ENCODE measurements around the gene CIAPIN1.
"Not testable (repeated sequence)": the region's sequence is repeated elsewhere in the genome, so short reads cannot be mapped to it uniquely, and the experiment has no call there.

Gene CIAPIN1

DNA sequence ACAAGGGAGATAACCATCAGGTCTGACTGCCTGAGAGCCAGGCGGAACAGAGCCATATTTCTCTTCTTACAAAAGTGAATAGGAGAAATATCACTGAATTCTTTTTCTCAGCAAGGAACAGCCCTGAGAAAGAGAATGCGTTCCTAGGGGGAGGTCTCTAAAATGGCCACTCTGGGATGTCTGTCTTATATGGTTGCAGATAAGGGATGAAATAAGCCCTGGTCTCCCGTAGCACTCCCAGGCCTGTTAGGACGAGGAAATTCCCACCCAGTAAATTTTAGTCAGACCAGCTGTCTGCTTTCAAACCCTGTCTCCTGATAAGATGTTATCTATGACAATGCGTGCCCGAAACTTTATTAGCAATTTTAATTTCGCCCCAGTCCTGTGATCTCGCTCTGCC lies 7.2 kb downstream of the CIAPIN1 start:
- DNase-seq, result not testable (repeated sequence)

DNA sequence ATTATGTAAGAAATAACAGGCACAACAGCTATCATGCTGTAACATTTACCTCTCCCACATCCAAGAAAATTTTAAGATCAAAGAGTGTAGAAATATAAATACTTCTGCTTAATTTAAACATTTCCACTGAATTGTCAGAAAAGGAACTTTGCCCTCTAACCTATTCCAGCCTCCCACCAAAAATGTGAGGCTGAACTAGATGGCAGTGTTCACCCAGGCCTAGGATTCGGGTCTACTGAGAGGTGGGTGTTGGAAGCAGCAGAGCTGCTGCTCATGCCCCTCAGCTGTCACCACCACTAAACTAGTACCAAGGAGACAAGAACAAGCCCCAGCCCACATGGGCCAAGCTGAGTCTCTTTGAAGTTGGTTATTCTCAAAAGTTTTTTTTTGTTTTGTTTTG lies 11.3 kb downstream of the CIAPIN1 start:
- DNase-seq, result no peak

GRCh38 chr16:57434003-57434402 lies 13.2 kb downstream of the CIAPIN1 start:
- DNase-seq, result no peak

DNA sequence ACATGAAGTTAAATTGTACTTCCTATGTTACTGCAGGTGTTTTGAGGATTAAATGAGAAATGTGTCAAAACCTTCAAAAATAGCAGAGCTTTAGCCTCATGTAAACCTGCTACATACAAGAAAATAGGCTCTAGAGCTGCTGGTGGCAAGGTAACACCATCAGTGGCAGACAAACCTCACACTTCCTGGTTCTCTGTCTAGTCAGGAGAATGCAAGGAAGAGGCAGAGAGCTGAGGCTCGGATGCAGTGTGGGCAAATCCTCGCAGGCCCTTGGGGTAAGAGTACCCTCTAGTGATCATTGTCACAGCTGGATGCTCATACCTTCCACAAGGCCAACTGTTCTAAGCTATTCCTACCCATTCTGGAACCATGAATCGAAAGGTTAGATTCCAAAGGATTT lies 14.2 kb downstream of the CIAPIN1 start:
- DNase-seq, result no peak

- no peak for DNase-seq
These were observed 14.7 kb downstream of the CIAPIN1 start for GRCh38 chr16:57432505-57432904.

- no peak for DNase-seq
These were observed 16.2 kb downstream of the CIAPIN1 start for GRCh38 chr16:57430955-57431354.

GRCh38 chr16:57427824-57428223 lies 19.4 kb downstream of the CIAPIN1 start:
- no peak for DNase-seq

- DNase-seq, result no peak
These were observed 19.9 kb downstream of the CIAPIN1 start for GRCh38 chr16:57427307-57427706.

DNA sequence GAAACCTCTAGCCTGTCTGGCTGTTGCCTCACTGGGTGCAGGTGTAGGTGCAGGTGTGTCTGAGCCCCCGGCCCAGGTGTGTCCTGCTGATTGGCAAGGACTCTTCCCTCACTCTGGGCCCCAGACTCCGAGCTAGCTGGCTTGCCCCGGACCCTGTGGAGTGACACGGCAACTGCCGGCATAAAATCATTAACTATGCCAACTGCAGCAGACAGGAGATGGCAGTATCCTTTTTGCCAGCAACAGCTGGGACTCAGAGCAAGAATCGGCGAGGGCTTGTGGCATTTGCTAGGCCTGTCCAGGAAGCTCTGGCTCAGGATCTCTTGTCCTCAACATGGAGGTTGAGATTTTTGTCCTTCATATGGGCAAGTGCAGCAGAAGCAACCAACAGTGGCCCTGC lies 20.8 kb downstream of the CIAPIN1 start:
- DNase-seq, result no peak

DNA sequence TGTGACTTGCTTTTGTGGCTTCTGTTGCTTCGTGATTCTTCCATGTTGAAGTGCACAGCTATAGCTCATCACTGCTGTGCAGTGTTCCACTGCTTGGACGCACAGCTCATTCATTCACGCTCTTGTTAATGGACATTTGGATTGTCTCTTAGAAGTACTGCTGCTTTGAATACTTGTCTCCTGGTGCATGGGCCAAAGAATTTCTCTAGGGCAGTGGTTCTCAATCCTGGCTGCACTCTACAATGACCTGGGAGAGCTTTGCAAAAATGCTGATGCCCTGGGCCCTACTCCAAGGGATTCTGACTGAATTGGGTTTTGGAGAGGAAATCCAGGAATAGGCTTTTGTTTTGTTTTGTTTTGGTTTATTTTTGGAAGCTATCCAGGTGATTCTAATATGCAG lies 22.6 kb downstream of the CIAPIN1 start:
- DNase-seq, result no peak

DNA sequence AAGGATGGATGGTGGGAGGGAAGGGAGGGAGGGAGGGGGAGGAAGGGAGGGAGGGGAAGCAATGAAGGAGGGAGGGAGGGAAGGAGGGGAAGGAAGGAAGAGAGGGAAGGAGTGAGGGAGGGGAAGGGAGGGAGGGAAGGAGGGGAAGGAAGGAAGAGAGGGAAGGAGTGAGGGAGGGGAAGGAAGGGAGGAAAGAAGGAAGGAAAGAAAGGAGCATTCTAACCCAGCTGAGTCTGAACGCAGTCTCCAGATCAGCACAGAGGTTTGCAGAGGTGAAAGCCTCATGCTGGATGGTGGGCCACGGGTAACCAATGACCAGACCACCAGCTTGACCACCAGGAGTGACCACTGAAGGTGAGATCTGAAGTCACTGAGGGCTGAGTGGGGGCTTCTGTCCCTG lies 24.0 kb downstream of the CIAPIN1 start:
- DNase-seq, result no peak

GRCh38 chr16:57422026-57422944 lies 24.9 kb downstream of the CIAPIN1 start:
- DNase-seq, result peak; percentile 70

DNA sequence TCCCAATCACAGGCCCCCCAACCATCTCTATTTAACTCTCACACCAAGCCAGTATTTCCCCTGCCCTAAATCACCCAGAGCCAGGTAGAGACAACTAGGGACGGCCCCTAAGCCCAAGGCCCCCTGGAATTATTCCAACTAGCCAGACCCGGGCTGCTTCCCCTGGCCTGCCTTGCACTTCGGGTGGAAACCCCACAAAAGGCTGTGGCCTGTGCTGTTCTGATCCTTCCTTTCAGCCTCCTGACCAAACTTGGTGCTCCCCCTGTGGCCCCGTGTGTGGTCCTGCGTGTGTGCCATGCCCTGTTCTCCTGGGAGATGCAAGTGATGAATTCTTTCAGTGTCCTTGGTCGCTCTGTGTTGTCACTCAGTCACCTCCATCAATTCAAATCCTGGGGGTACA lies 27.7 kb downstream of the CIAPIN1 start:
- DNase-seq, result no peak

DNA sequence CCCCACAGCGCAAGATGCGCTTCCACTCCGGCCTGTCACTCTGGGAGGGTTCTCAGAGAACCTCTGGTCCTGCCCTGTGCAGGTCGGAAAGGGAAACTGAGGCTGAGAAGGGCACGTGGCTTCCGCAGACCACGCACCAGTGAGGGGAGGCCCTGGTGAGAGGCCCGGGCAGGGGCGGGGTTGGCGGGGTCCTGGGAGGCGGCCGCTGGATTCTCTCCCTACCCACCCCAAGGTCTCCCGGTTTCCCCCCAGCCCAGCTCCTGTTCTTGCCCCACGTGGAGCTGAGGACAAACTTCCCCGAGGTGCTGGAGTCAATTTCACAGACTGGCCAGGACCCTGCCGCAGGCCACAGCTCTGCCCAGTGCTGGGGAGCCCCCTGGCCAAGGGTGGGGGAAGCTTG lies 31.1 kb downstream of the CIAPIN1 start:
- DNase-seq, result no peak

DNA sequence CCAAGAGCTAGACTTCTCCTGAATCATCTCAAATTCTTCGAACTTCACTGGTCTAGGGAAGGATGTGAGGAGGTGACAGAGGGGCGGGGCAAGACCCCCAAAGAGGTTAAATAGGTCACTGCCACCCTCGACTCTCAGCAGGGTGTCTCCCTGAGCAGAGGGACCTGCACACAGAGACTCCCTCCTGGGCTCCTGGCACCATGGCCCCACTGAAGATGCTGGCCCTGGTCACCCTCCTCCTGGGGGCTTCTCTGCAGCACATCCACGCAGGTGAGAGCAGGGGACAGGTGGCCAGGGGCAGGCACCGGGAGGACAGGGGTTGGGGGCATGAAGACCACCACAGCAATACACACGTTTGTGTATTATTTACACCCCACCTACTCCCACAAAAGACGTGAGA lies 33.5 kb downstream of the CIAPIN1 start:
- DNase-seq, result no peak

DNA sequence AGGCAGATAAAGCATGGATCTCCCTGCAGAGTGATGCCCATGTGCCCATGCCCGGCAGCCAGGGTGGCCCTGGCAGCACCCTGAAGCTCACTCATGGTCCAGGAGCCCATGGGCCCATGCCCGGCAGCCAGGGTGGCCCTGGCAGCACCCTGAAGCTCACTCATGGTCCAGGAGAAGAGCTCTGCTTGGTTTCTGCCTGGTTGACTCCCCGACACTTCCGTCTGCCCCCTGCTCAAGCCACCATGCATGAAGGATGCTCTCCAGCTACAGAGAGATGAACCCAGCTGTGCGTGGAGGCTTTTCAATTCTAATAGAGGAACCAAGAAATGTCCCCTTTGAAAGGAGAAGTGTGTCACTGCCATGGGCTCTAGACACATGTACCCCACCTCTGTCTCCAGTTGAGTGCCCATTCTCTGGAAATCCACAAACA lies 33.9 kb downstream of the CIAPIN1 start:
- no peak for DNase-seq

DNA sequence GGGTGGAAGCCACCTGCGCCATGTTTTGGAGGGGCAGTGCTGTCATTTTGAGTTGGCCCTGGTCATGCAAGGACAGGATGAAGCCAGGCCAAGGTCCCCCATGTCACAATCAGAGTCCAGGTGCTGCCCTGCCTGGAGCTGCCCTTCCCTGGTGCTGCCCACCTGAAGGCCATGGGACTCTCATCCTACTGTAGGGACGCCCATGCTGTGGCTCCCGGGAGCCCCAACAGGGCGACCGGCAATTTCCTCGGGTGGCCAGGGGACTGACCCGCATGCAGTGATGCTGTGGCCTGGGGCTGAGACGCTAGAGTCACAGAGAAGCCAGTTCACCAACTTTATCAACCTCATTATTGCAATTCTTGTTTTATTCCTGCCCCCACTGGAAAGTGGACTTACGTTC lies 34.6 kb downstream of the CIAPIN1 start:
- no peak for DNase-seq

GRCh38 chr16:57411362-57411976 lies 35.7 kb downstream of the CIAPIN1 start:
- no peak for DNase-seq

GRCh38 chr16:57409870-57410587 lies 37.2 kb downstream of the CIAPIN1 start:
- no peak for DNase-seq

GRCh38 chr16:57409065-57409464 lies 38.1 kb downstream of the CIAPIN1 start:
- DNase-seq, result no peak

DNA sequence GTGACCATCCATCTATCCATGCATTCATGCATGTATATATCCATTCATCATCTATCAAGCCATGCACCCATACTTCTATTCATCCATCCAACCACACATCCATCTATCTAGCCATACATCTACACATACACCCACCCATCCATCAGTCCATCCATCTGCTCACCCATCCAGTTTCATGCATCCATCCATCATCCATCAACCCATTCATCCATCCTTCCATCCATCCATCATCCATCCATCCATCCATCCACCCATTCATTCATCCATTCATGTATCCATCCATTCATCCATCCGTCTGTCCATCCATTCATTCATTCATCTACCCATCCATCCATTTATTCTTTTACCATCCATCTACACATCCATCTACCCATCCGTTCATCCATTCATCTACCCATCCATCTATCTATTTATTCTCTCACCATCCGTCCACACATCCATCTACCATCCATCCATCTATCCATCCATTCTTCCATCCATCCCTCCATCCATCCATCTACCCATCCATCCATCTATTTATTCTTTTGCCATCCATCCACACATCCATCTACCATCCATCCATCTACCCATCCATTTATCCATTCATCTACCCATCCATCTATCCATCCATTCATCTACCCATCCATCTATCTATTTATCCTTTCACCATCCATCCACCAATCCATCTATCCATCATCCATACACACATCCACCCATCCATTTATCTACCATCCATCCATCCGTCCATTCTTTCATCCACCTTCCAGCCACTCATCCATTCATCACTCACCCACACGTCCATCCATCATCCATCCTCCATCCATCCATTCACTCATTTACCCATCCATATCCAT lies 39.4 kb downstream of the CIAPIN1 start:
- no peak for DNase-seq

DNA sequence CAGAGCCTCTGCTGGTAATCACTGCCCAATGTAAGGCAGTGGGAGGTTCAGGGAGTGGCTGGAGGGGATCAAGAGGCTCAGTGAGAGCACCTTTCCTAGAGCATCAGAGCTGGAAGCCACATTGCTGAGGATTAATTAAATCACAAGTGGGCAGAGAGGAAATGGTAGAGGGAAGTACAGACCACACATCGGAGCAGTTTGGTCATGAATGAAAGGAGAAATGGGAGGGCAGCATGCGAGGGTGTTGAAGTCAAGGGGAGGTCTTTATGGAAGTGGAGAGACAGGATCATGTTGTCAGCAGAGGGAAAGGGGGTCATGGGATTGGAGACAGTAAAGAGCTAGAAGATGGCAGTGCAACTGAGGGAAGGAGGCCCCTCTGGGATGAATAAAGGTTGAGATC lies 40.3 kb downstream of the CIAPIN1 start:
- DNase-seq, result no peak

GRCh38 chr16:57405097-57405496 lies 42.1 kb downstream of the CIAPIN1 start:
- no peak for DNase-seq

All from left hindlimb (tissue), 1 donor.